GM21528 (cell line): ENCODE results near the gene ASB13.
"Not testable (repeated sequence)": the region's sequence is repeated elsewhere in the genome, so short reads cannot be mapped to it uniquely, and the experiment has no call there.

ENCODE experiments used
- ATAC-seq: cut with Tn5 transposase; IDR thresholded peaks from one replicate; pipeline ENCODE4 v1.9.1; 2021; ENCODE audit warnings: mild to moderate bottlenecking, moderate library complexity; ENCODE audit not compliant: unreplicated experiment, low FRiP score

ASB13 gene

DNA sequence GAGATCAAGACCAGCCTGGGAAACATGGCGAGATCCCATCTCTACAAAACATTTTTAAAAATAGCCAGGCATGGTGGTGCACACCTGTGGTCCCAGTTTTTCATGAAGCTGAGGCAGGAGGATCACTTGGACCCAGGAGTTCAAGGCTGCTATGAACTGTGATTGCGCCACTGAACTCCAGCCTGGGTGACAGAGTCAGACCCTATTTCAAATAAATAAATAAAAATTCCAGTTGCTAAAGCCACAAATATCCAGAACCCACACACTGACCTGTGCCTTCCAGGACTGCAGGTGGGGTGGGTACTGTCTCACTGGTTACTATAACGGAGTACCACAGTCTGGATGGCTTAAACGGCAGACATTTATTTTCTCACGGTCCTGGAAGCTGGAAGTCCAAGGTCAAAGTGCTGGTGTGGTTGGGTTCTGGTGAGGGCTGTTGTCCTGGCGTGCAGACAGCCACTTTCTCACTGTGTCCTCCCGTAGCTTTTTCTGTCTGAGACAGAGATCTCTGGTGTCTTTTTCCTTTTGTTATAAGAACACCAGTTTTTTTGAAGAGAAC, 38.8 kb downstream of the ASB13 start:
- ATAC-seq: no peak

DNA sequence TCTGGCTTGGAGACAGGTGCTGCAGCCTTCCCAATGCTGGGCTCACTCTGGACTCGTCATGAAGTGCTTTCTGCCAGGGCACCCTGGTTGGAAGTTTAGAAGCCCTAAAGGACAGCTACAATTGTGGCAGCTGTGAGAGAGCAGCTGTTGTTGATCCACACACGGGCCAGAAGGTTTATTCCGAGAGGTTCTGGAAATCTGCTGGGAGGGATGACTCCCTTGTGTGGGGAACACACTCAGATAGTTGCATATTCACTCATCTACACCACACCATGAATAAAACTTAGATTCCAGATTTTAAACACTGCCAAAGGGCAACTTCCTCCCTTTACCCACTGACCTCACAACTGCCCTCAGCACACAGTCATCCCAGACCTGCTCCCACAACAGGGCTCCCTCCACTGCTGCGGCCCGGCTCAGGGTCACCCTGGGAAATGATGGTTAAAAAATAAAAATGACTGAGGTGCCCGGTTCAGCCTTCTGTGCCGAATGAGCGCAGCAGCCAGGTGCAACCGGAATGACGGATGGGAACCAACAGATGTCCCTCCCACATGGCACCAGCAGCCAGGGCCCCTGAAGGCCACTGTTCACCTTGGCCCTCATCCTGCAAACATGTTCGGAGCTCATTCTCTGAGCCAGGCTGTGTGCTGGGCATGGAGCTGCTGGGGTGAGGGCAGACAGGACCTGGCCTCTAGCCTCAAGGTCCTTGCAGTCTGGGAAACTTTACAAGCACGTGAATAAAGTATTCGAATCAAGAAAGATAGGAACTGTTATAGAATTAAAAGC, 40.2 kb downstream of the ASB13 start:
- ATAC-seq: no peak

DNA sequence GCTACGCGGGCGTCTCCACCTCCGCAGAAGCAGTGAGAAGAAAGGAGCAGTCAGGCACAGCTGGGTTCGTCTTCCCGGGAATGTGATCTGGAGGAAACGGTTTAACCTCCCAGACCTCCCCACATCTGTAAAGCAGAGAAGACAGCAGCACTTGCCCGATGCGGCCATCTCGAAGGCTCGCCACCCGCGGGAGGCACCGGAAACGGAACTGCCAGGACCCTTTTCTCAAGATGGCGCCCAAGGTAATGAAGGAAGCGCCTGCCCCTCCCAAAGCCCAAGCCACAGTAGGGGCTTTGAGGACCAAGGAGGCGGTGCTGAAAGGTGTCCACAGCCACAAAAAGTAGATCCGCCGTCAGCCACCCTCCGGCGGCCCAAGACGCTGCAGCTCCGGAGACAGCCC, 41.7 kb downstream of the ASB13 start:
- ATAC-seq: no peak

DNA sequence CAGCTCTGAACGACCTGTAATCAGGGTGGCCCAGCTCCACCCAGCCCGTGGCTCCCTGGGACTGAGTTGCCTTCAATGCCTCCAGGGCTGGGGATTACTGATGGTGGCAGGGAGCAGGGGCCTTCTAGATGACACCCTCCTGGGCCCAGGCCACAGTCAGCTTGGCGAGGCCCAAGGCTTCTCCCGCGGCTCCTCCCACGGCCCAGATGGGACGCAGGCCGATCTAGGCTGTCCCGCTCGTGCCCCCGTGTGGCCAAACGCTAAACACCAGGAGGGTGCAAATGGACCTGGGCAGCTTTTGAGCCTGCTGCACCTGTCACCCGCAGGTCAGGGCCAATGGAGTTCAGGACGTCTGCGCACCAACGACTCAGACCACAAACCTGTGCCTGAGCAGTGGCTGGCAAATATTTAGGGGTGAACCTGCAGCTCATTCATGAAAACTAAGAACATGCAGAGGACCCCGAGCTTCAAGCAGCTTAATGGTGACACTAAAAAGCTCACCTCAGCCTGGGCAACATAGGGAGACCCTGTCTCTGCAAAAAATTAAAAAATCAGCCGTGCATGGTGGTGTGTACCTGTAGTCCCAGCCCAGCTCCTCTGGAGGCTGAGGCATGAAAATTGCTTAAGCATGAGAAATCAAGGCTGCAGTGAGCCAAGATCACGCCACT, 43.2 kb downstream of the ASB13 start:
- ATAC-seq: peak; percentile 87

DNA sequence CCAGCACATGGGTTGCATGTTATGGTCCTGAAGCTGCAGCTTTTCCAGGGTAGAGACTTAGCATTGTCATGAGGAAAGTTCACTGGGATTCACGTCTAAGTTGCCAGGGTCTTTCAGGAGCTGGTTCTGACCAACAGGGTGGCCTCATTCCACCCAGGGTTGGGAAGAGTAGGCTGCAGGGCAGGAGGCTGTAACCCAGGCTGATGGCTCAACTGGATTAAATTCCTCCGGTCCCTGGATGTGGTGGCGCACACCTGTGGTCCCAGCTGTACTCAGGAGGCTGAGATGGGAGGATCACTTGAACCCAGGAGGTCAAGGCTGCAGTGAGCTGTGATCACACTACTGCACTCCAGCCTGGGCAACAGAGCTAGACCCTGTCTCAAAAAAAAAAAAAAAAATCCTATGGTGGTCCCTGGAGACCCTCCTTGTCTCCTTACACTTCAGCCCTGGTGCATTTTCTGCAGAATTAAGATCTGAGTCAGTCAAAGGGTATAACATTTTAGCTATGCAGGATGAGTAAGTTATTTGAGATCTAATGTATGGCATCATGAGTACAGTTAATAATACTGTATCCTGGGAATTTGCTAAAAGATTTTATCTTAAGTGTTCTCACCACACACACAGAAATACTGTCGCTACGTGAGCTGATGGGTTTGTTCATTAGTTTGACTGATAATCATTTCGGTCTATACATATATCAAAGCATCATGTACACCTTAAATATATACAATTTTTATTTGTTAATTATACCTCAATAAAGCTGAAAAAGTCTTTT, 44.0 kb downstream of the ASB13 start:
- ATAC-seq: no peak

DNA sequence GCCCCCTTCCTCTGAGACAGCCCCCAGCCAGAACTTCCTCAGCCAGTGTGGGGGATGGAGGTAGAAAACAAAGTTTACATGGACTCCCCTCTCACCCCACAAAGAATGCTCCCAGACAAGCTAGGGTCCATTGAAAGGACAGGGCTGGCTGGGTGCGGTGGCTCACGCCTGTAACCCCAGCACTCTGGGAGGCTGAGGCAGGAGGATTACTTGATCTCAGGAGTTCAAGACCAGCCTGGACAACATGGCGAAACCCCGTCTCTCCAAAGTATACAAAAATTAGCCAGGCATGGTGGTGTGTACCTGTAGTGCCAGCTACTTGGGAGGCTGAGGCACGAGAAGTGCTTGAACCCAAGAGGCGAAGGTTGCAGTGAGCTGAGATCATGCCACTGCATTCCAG, 45.0 kb downstream of the ASB13 start:
- not testable (repeated sequence) for ATAC-seq

DNA sequence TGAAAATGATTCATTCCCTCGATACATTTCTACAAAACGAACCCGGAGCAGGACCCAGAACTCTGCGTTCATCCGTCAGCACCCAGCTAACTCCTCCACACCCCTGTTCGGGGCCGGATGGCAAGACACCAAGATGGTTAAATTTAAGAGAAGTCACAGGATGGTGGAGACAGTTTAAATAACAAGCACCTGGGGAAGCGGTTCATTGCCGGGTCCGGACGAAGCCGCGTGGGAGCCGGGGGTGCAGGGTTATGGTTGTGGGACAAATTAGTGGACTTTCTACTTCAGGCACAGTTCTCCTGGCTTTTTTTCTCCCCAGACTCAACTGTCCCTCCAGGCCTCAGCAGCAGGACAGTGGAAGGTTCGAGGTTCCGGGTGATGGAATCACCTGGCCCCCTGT, 45.4 kb downstream of the ASB13 start:
- ATAC-seq: no peak

DNA sequence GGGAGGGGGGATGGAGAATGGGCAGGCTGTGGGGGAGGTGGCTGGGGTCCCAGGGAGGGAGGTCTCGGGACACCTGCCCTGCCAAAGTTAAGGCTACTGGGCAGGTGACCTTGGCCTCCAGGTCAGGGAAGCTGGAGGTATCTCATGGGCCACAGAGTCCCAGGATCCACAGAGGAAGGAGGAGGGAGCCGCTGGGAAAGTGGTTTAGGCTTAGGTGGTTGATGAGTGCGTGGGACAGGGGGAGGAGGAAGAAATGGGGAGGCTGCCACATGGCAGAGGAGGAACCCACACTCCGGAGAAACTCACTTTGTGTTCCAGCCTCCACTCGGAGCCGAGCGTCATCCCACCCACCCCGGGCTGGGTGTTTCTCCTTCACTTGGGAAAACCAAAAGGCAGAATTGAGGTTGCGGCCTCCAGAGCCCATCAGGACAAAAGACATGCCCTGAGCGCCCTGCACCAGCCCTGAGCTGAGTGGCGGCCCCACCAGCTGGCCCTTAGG, 46.1 kb downstream of the ASB13 start:
- no peak for ATAC-seq

DNA sequence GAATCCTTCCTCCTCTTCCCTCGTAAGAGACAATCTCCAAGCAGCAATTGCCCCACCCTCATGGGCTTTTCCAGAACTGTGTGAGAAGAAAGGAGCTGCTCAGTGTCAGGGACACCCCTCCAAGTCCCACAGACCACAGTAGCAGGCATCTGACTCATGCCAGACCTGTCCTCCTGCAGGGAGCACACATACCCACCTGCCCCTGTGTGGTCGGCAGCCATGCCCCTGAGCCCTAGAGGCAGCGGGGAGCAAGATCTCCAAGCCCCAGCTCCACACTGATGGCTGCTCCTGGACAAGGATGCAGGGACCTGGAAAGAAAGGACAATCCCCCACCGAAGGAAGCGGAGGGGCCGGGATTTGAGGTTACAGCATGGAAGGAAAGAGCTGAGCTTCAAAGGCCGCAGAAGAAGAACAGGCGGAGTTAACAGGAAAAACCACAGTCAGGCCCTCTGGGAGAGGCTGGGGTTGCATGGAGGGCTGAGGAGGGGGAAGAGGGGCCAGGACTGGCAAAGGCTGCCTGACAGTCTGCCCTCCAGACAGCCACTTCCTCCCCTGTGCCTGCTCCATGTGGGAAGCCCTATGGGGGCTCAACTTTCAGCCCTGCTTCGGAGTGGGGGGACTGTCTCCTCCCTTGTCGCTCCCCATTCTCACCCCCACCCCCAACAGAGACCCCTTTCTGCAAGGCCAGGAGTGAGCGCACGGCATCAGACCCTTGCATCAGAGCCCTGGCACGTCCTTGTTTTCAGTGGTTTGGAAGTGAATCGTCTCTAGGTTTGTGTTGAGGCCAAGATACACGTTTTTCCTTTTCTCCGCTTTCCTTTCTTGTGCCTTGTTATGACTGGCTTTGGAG, 46.8 kb downstream of the ASB13 start:
- no peak for ATAC-seq

DNA sequence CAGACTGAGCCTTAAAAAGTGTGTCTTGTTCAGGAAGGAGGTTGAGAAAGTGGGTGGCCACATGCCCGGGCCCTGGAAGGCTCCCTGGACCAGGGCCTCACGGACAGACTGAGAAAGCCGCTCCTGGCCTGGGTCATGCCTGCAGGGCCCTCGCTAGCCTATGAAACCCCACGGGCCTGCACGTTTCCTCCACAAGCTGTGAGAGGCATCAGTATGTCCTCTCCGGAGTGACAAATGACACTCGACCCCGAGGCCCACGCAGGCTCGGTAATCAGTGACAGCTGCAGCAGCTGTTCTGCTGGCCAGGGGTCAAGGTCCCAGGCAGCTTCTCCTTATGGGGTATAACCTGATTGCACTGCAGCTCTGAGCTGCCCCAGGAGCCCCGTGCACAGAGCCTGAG, 47.6 kb downstream of the ASB13 start:
- no peak for ATAC-seq

DNA sequence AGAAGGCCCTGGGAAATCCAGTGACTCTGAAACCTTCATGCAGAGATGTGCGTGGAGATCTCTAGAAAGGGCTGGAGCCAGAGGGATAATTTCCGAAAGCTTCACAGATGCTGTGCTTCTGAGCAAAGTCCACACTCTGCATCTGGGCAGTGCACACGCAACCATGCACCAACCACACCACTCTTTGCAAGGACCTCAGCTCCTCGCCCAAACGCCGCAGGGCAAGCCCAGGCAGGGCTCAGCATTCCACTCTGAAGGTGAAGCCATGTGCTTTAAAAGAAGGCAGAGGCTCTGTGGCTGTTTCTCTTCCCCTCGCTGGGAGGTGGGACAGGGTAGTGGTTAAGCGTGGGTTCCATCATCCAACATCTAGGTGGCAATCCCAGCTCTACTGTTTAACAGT, 48.4 kb downstream of the ASB13 start:
- ATAC-seq: no peak

DNA sequence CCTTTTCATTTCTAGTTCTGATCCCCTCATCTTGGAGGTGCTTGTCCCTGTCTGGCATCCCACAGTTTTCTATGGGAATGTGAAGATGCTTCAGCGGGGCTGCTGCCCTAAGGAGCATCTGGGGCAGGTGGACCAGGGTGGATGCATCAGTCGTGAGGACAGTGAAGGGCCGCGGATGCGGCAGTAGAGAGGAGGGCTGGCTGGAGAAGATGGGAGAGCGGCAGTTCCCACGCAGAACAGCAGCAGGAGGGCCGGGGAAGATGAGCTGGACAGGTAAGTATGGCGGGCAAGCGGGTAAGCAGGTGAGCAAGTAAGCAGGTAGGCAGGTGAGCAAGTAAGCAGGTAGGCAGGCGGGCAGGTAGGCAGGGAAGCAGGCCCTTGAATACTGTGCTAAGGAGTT, 48.9 kb downstream of the ASB13 start:
- no peak for ATAC-seq

DNA sequence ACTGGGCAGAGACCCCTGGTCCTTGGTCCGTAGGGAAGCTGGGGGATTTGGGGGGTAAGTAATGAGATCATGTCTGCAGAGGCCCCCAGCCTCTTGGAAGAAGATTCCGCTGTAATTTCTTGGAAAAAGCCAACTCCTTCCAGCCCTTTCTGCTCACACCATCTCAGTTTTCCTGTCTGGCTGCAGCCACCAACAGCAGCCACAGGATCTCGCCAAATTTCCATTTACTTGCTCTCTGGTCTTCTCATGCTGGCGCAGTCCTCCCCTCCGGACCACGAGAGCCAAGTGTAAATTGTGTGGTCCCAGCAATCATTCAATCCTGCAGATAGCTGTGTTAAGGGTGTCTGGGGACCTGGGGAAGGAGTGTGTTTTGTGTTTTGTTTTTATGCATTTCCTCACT, 49.6 kb downstream of the ASB13 start:
- ATAC-seq: no peak

DNA sequence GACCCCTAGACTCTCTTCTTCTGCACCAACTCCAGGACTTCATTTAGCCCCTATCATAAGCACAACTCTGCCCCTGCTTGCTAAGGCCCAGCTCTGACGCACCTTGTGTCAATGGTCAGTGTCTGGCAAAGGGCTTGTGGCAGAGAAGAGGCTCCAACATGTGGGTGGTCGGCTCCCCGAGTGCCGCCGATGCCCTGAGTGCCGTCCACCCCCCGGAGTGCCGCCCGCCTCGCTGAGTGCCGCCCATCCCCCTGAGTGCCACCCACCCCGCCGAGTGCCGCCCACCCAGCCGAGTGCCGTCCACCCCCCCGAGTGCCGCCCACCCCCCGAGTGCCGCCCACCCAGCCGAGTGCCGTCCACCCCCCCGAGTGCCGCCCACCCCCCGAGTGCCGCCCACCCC, 50.3 kb downstream of the ASB13 start:
- ATAC-seq: no peak

DNA sequence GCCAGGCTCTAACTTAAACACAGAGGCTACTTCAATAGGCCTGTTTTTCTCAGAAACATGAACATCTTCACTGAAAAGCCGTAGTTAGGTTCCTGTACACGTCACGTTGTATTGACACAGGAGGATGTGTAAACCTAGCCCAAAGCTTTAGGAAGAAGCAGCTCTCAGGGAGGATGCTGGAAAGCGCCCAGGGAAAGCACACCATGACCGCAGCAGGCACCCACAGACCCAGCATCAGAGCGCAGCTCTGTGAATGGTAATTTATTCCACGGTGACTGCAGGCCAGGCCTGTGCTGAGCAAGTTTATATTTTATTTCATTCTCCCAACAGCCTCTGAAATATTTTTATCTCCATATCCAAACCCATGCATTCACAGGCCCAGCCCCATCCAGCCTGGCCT, 51.1 kb downstream of the ASB13 start:
- no peak for ATAC-seq

DNA sequence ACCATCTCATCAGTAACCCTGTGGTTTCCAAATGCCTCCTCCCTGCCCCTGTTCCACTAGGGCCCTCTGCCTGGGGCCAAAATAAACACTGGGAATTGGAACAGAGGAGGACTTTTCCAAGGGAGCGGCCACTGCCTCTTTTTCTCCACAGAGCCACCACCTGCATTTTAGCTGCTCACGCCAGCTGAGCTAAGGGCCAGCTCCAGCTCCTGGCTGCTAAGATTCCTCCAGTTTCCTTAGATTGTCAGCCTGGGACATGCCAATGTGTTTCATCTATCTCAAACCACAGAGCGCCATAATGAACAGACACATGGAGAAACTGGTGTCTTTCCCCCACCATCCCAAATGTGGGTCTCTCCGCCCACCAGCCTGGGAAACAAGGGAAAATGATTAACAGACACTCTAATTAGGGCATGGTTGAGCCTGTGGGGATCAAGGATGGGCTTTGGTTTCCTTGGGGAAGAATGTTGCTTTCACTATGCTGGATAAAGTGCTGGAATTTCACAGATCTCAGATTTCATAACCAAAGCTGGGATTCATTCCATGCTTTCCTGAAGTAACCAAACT, 52.2 kb downstream of the ASB13 start:
- ATAC-seq: no peak

DNA sequence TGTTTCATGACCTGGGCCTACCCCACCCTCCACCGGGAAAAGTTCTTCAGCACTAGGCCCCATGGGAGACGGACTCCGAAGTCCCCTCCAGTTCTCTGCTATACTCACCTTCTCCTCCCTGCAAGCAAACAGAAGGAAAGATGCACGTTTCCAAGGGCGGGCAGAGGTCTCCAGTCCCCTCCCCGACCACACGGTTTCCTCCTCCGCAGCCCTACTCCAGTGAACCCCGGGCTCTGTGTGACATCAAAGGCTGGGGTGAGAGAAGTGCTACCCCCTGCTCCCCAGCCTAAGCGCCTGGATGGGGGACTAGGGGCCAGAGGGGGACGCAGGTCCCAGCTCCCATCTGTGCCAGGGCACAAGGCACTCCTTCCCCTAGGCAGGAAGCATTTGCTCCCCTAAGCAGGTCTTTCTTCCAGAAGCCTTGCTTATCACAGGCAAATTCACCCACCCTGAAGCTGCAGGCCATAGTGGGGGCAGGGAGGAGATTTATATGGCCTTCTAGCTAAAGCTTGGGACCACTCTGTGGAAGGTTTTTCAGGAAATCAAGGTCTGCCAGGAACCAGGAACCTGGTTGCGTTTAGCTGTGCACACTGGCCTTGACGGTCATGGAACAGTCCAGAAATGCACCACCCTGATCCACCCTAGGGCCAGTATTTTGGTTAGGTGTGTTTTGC, 52.8 kb downstream of the ASB13 start:
- ATAC-seq: no peak

DNA sequence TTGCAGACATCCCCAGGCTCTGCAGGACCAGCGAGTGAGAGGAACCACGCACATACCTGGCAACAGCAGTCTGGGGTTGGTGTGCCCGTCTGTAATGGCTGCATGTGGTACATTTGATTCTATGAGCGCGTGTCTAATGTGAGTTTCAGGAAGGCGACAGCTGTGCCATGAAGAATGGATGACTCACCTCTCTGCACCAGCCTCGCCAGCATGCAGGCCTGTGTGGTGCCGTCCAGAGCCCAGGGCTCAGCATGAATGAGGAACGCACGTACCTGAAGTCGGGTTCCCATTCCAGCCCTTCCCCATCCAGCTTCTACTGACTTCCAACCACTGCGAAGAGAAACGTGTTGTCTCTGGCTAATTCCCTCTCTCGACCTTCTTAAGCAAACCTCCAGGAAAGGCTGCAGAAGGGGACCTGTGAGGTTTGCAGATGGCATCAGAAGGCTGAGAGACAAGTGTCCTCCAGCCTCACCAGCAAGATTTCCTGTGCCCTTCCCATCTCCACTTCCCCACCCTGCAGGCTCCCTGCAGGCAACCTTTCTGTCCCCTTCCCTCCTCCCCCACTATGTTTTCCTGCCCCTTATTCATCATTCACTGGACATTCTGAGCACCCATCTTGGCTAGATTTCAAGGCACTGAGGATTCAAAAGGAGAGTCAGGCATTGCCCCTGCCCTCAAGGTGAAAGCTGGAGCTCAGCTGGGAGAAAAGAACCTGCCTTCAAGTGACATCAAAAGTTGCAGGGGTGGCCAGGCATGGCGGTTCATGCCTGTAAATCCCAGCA, 54.3 kb downstream of the ASB13 start:
- no peak for ATAC-seq
